Body of pancreas (tissue), 4 donors: ENCODE results near the gene PKP2.

Source experiments
- CTCF ChIP-seq, 7 experiments: fragments of 450-650 bp in 4 of 7; fragments of 200-600 bp in 3 of 7; sonication (generic) in 3 of 7; IDR thresholded peaks; one replicate each; pipeline ENCODE4 v1.5.1; 2016 to 2019; ENCODE audit warnings: antibody characterized with exemption in 7 of 7
- POLR2A ChIP-seq, 3 donors: fragments of 450-650 bp; IDR thresholded peaks; one replicate each; pipeline ENCODE4 v1.6.1; 2016; ENCODE audit warnings: antibody characterized with exemption in 3 of 3, mild to moderate bottlenecking in 2 of 3

DNA sequence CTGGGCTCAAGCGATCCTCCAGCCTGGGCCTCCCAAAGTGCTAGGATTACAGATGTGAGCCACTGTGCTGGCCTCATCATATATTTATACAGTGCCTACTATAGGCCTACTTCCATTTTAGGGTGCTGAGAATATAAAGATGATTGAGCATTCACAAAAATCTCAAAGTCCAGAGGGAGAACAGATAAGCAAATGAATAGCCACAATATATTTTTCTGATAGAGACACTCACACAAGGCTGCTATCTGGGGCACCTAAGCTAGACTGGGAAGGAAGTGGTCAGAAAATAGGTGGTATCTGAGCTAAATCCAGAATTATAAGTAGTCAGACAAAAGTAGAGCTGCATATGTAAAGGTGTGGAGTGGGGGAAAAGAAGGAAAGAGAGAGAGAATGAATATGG is 21.6 kb downstream of the PKP2 start:
- TF ChIP-seq POLR2A (IDR thresholded peaks at IDR 0.05) (no peak), CTCF (IDR thresholded peaks at IDR 0.05) (no peak)
